Heart right ventricle (tissue), 16 donors: Measurements from ENCODE around the gene FNBP1. TPM values are rescaled to one million over a fixed set of nuclear protein-coding genes. Genes with fewer than 3 reads are reported as not detected.

Experiments
- ATAC-seq, 8 donors: fragments of 200-7000 bp; cut with Tn5 transposase; one replicate each; pipeline ENCODE4 v1.9.1; 2020; ENCODE audit warnings: mild to moderate bottlenecking in 8 of 8, moderate library complexity in 8 of 8, moderate number of reproducible peaks in 1 of 8
- DNase-seq, 2 donors: peaks; one replicate each; pipeline ENCODE4 v3.0.0-alpha.2; 2020
- H3K27ac ChIP-seq, 10 donors: fragments of 200-600 bp; sonication (generic) in 2 of 10; one replicate each; pipeline versions ENCODE4 v1.5.0 to v1.8.0; 2020 to 2022; ENCODE audit warnings: mild to moderate bottlenecking in 3 of 10
- H3K27me3 ChIP-seq, 7 donors: fragments of 200-600 bp; one replicate each; pipeline ENCODE4 v1.8.0; 2021 to 2022; ENCODE audit warnings: mild to moderate bottlenecking in 2 of 7
- H3K36me3 ChIP-seq, 9 donors: fragments of 200-600 bp; sonication (generic) in 1 of 9; one replicate each; pipeline versions ENCODE4 v1.5.0 to v1.8.0; 2020 to 2022; ENCODE audit warnings: mild to moderate bottlenecking in 2 of 9
- H3K4me1 ChIP-seq, 9 donors: fragments of 200-600 bp; sonication (generic) in 1 of 9; one replicate each; pipeline versions ENCODE4 v1.5.0 to v1.8.0; 2020 to 2022; ENCODE audit warnings: mild to moderate bottlenecking in 4 of 9
- H3K4me3 ChIP-seq, 10 donors: fragments of 200-600 bp; sonication (generic) in 2 of 10; one replicate each; pipeline versions ENCODE4 v1.5.0 to v1.8.0; 2020 to 2022; ENCODE audit warnings: mild to moderate bottlenecking in 7 of 10, moderate library complexity in 2 of 10
- H3K9me3 ChIP-seq, 11 donors: fragments of 200-600 bp in 10 of 11; sonication (generic) in 2 of 11; one replicate each; pipeline versions ENCODE4 v1.5.0 to v1.8.0; 2013 to 2022; ENCODE audit warnings: mild to moderate bottlenecking in 2 of 11, control low read depth in 1 of 11, moderate library complexity in 1 of 11
- CTCF ChIP-seq, 9 donors: fragments of 200-600 bp; sonication (generic) in 2 of 9; IDR thresholded peaks; one replicate each; pipeline versions ENCODE4 v1.5.0 to v1.8.0; 2021 to 2022; ENCODE audit warnings: antibody characterized with exemption in 9 of 9, mild to moderate bottlenecking in 5 of 9, moderate library complexity in 1 of 9
- WGBS, 2 donors: extraction: QIAGEN DNeasy Blood & Tissue Kit; methylation state at CpG; one replicate each; pipeline ENCODE4 v1.1.7; 2013; ENCODE audit warnings: inconsistent platforms in 1 of 2; 5-methylcytosine and 5-hydroxymethylcytosine counted together
- intact Hi-C, 10 donors: fragments of 100-400 bp; cut with DNase I; formaldehyde crosslinking; loops; one replicate each; pipeline versions ENCODE4 v1.11.1 to v1.14.2; 2022
- polyA plus RNA-seq, 2 donors: library from polyadenylated mRNA; stranded (reverse); fragments of 200-250 nt; gene quantifications; one replicate each; pipeline ENCODE4 v1.2.3, GENCODE V29; 2013
- total RNA-seq, 10 donors: library from RNA; stranded (reverse); fragmentation: NEBNext Ultra II Directional in 3 of 10; extraction: Animal tissue kit (Norgen Biotek cat#: 25700) in 3 of 10; gene quantifications; one replicate each; pipeline versions ENCODE4 v1.2.1 to v1.2.4, GENCODE V29; 2021 to 2023
- donor health status: Arrhythmogenic right ventricular cardiomyopathy.
- donor health status: ischemic (EF 13 %, LVEDD 7.1; RV severe dilation, severe dysfunction).
- donor health status: healthy with polysubstance abuse.
- donor health status: DM: no; HTN: yes; CAD: no.
- donor health status: DM: no; HTN: no; CAD: no.
- donor health status: ischemic (EF 25% LVEDD 6.9; RV normal size, moderate dysfunction).
- donor health status: ischemic (EF 25% LVEDD 5.7; RV mildly dilated, moderate dysfunction).
- donor health status: healthy.
- donor health status: DM: yes; HTN: yes; CAD: no.
- donor health status: Ischemic cardiomyopathy.
- donor health status: ischemic (EF 35%, LVEDD 5.7; RV mildly dilated, moderate dysfunction).
- donor health status: nonischemic (EF 11% LVEDD 7.7; RV severe dilation, severe dysfunction).
- donor health status: DM: yes; HTN: yes; CAD: no.
- donor health status: PGD.
- donor health status: ischemic (EF 29% LVEDD 5.4; RV normal size, mild dysfunction).
- donor health status: nonischemic (EF 23%, LVEDD 6.1; RV moderate dilation, normal function).

The FNBP1 gene
- total and polyA plus RNA-seq, 12 donors, result 7.4 to 38.4 (median 22.2) TPM

GRCh38 chr9:129908906-129909305, 134.1 kb downstream of the FNBP1 start:
- WGBS, 2 donors, result 86 to 87% methylated on average over 4 of the region's 4 CpGs
- DNase-seq, result no peak
- peaks cover 0 to 85% (median 24%) of the 10 kb centered on the region in 9 donors for H3K36me3 ChIP-seq
- intact Hi-C loops, result no loop called here
- no peak for ATAC-seq
- no peak overlapping the region for H3K27ac ChIP-seq
- no peaks in the 10 kb centered on the region for H3K27me3 ChIP-seq
- no peaks in the 10 kb centered on the region for H3K9me3 ChIP-seq
- H3K4me3 ChIP-seq, result no peak overlapping the region
- peaks cover 0 to 13% (median 0%) of the 10 kb centered on the region in 9 donors for H3K4me1 ChIP-seq
- TF ChIP-seq CTCF (IDR thresholded peaks at IDR 0.05), result no peak

GRCh38 chr9:129907201-129907600, 135.8 kb downstream of the FNBP1 start:
- peaks cover 0 to 91% (median 24%) of the 10 kb centered on the region in 9 donors for H3K36me3 ChIP-seq
- no peak overlapping the region for H3K27ac ChIP-seq
- no peak for TF ChIP-seq CTCF (IDR thresholded peaks at IDR 0.05)
- ATAC-seq (no peak), DNase-seq (no peak)
- 95 to 96% methylated on average over 4 of the region's 4 CpGs for WGBS, 2 donors
- H3K4me1 ChIP-seq, result peaks cover 0 to 13% (median 0%) of the 10 kb centered on the region in 9 donors
- H3K9me3 ChIP-seq, result no peaks in the 10 kb centered on the region
- intact Hi-C loops, result no loop called here
- H3K27me3 ChIP-seq, result no peaks in the 10 kb centered on the region
- no peak overlapping the region for H3K4me3 ChIP-seq

GRCh38 chr9:129906298-129906697, 136.7 kb downstream of the FNBP1 start:
- no peak overlapping the region for H3K27ac ChIP-seq
- intact Hi-C loops, result no loop called here
- DNase-seq, result no peak
- no peak for ATAC-seq
- no peaks in the 10 kb centered on the region for H3K9me3 ChIP-seq
- no peak overlapping the region for H3K4me3 ChIP-seq
- H3K4me1 ChIP-seq, result peaks cover 0 to 10% (median 0%) of the 10 kb centered on the region in 9 donors
- peaks cover 0 to 95% (median 28%) of the 10 kb centered on the region in 9 donors for H3K36me3 ChIP-seq
- TF ChIP-seq CTCF (IDR thresholded peaks at IDR 0.05), result no peak
- WGBS, 2 donors, result 94 to 98% methylated on average over 4 of the region's 4 CpGs
- H3K27me3 ChIP-seq, result no peaks in the 10 kb centered on the region

GRCh38 chr9:129904734-129905133, 138.3 kb downstream of the FNBP1 start:
- Histone ChIP-seq H3K36me3 (peaks cover 0 to 100% (median 35%) of the 10 kb centered on the region in 9 donors), H3K9me3 (no peaks in the 10 kb centered on the region), H3K4me1 (peaks cover 0 to 6% (median 0%) of the 10 kb centered on the region in 9 donors), H3K4me3 (no peak overlapping the region), H3K27ac (no peak overlapping the region), H3K27me3 (no peaks in the 10 kb centered on the region)
- ATAC-seq (no peak), DNase-seq (no peak)
- 96 to 98% methylated on average over 4 of the region's 4 CpGs for WGBS, 2 donors
- intact Hi-C loops, result no loop called here
- no peak for TF ChIP-seq CTCF (IDR thresholded peaks at IDR 0.05)
